Esophagus muscularis mucosa (tissue), 4 donors: ENCODE measurements around the gene CNTN6.

Experiments used
- EP300 ChIP-seq: sonication (generic); formaldehyde crosslinking; IDR thresholded peaks from one replicate; pipeline ENCODE4 v1.6.1; 2017; ENCODE audit warnings: antibody characterized with exemption
- POLR2A ChIP-seq: fragments of 450-650 bp; IDR thresholded peaks from one replicate; pipeline ENCODE4 v1.6.1; 2017; ENCODE audit warnings: antibody characterized with exemption, moderate library complexity, mild to moderate bottlenecking, low read depth
- POLR2AphosphoS5 ChIP-seq, 2 donors: sonication (generic); formaldehyde crosslinking; IDR thresholded peaks; one replicate each; pipeline ENCODE4 v1.6.1; 2017; ENCODE audit warnings: antibody characterized with exemption in 2 of 2
- TF ChIP-seq, protein P1 (sequence below), 3 experiments: fragments of 200-600 bp in 2 of 3; fragments of 450-650 bp in 1 of 3; sonication (generic) in 2 of 3; IDR thresholded peaks; one replicate each; pipeline ENCODE4 v1.5.1; 2017 to 2019; ENCODE audit warnings: antibody characterized with exemption in 3 of 3, mild to moderate bottlenecking in 2 of 3, moderate library complexity in 1 of 3

DNA sequence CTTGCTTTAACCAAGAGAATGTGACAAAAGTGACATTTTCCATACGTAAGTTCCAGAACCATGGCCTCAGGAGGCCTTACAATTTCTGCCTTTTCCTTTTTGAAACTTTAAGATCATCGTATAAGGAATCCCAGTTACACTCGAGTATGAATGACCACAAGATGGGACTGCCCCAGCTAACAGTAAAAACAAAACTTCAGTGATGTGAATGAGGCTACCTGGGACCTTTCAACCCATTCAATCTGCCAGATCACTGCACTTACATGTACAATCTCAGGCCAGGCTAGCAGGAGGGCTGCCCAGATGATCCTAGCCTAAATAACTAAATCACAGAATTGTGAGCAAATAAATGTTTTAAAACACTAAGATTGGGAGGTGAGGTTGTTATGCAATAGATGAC is 328.8 kb downstream of the CNTN6 start:
- no peak for TF ChIP-seq POLR2AphosphoS5 (IDR thresholded peaks at IDR 0.05)
- TF ChIP-seq, protein P1, sequence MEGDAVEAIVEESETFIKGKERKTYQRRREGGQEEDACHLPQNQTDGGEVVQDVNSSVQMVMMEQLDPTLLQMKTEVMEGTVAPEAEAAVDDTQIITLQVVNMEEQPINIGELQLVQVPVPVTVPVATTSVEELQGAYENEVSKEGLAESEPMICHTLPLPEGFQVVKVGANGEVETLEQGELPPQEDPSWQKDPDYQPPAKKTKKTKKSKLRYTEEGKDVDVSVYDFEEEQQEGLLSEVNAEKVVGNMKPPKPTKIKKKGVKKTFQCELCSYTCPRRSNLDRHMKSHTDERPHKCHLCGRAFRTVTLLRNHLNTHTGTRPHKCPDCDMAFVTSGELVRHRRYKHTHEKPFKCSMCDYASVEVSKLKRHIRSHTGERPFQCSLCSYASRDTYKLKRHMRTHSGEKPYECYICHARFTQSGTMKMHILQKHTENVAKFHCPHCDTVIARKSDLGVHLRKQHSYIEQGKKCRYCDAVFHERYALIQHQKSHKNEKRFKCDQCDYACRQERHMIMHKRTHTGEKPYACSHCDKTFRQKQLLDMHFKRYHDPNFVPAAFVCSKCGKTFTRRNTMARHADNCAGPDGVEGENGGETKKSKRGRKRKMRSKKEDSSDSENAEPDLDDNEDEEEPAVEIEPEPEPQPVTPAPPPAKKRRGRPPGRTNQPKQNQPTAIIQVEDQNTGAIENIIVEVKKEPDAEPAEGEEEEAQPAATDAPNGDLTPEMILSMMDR (IDR thresholded peaks at IDR 0.05), result no peak
- no peak for TF ChIP-seq POLR2A
- no peak for TF ChIP-seq EP300
